GM23338 (cell line): ENCODE data around the gene TCTN1. TPM values are rescaled to one million over a fixed set of nuclear protein-coding genes. Genes with fewer than 3 reads are reported as not detected.
"Not testable (repeated sequence)": the region's sequence is repeated elsewhere in the genome, so short reads cannot be mapped to it uniquely, and the experiment has no call there.

Source experiments
- ATAC-seq: fragments of 200-7000 bp; cut with Tn5 transposase; 3 replicates; pipeline ENCODE4 v1.9.1; 2020
- DNase-seq: peaks from one replicate; pipeline ENCODE4 v3.0.0-alpha.2; 2015; ENCODE audit warnings: low spot score
- H2AFZ ChIP-seq: fragments of 200-600 bp; sonication (generic); 2 replicates; pipeline ENCODE4 v1.8.0; 2016; ENCODE audit warnings: antibody characterized with exemption, mild to moderate bottlenecking, moderate library complexity
- H3F3A ChIP-seq: fragments of 200-600 bp; sonication (generic); replicated peaks from 2 replicates; pipeline ENCODE4 v1.8.0; 2017; ENCODE audit warnings: antibody characterized with exemption, mixed run types, low read depth
- H3K27ac ChIP-seq: fragments of 200-600 bp; sonication (generic); 2 replicates; pipeline ENCODE4 v1.6.1; 2016; ENCODE audit warnings: low read depth
- H3K27me3 ChIP-seq: fragments of 200-600 bp; sonication (generic); 2 replicates; pipeline ENCODE4 v1.8.0; 2016; ENCODE audit warnings: mild to moderate bottlenecking, mixed run types, moderate library complexity; ENCODE audit not compliant: insufficient read depth
- H3K36me3 ChIP-seq: fragments of 200-600 bp; sonication (generic); 2 replicates; pipeline ENCODE4 v1.8.0; 2016; ENCODE audit warnings: mild to moderate bottlenecking; ENCODE audit not compliant: insufficient read depth
- H3K4me1 ChIP-seq: fragments of 200-600 bp; sonication (generic); 2 replicates; pipeline ENCODE4 v1.8.0; 2016; ENCODE audit warnings: mild to moderate bottlenecking, moderate library complexity; ENCODE audit not compliant: insufficient read depth
- H3K4me2 ChIP-seq: fragments of 200-600 bp; sonication (generic); 2 replicates; pipeline ENCODE4 v1.7.1; 2017; ENCODE audit warnings: mixed run types
- H3K4me3 ChIP-seq: fragments of 200-600 bp; sonication (generic); 2 replicates; pipeline ENCODE4 v1.6.1; 2016; ENCODE audit warnings: mixed run types
- H3K79me2 ChIP-seq: fragments of 200-600 bp; sonication (generic); replicated peaks from 2 replicates; pipeline ENCODE4 v1.8.0; 2017; ENCODE audit warnings: mild to moderate bottlenecking; ENCODE audit not compliant: insufficient read depth
- H3K9me2 ChIP-seq: fragments of 200-600 bp; sonication (generic); 2 replicates; pipeline ENCODE4 v1.8.0; 2017; ENCODE audit not compliant: insufficient read depth
- H4K20me1 ChIP-seq: fragments of 200-600 bp; sonication (generic); replicated peaks from 2 replicates; pipeline ENCODE4 v1.8.0; 2017; ENCODE audit warnings: mild to moderate bottlenecking; ENCODE audit not compliant: insufficient read depth
- H3K27ac Mint-ChIP-seq: 2 replicates; pipeline ENCODE4 v1.8.0; 2020; ENCODE audit warnings: inconsistent platforms, mild to moderate bottlenecking, moderate library complexity, mixed read lengths
- H3K27me3 Mint-ChIP-seq: 3 replicates; pipeline ENCODE4 v1.8.0; 2022; ENCODE audit warnings: low read depth, mild to moderate bottlenecking, moderate library complexity, mixed read lengths, inconsistent platforms; ENCODE audit not compliant: insufficient read depth, poor library complexity
- H3K36me3 Mint-ChIP-seq: 3 replicates; pipeline ENCODE4 v1.8.0; 2021; ENCODE audit warnings: low read depth, mild to moderate bottlenecking, inconsistent platforms, moderate library complexity, mixed read lengths
- H3K4me1 Mint-ChIP-seq: 3 replicates; pipeline ENCODE4 v1.8.0; 2020; ENCODE audit warnings: mild to moderate bottlenecking, inconsistent platforms, mixed read lengths
- H3K4me3 Mint-ChIP-seq: 3 replicates; pipeline ENCODE4 v1.8.0; 2021; ENCODE audit warnings: moderate library complexity, mild to moderate bottlenecking, inconsistent platforms, mixed read lengths
- H3K9me3 Mint-ChIP-seq: 3 replicates; pipeline ENCODE4 v1.8.0; 2020; ENCODE audit warnings: moderate library complexity, mild to moderate bottlenecking, inconsistent platforms, mixed read lengths
- CREB1 ChIP-seq: fragments of 250-450 bp; sonication (Bioruptor Pico); IDR thresholded peaks from 2 replicates; pipeline ENCODE4 v1.5.0; 2020; ENCODE audit warnings: low read depth, mild to moderate bottlenecking, moderate library complexity
- CTCF ChIP-seq, 2 experiments: fragments of 200-600 bp in 1 of 2; sonication (generic) in 1 of 2; conservative IDR thresholded peaks; 2 replicates each; pipeline versions ENCODE4 v1.5.1 to v1.6.1; 2016 to 2017; ENCODE audit warnings: antibody characterized with exemption in 2 of 2, low read depth in 2 of 2, mild to moderate bottlenecking in 2 of 2, moderate library complexity in 1 of 2
- EZH2 ChIP-seq: fragments of 200-600 bp; sonication (generic); IDR thresholded peaks from one replicate; pipeline ENCODE4 v1.8.0; 2017; ENCODE audit warnings: antibody characterized with exemption, mild to moderate bottlenecking, low read depth; ENCODE audit not compliant: unreplicated experiment
- JUNB ChIP-seq: IDR thresholded peaks from one replicate; pipeline ENCODE4 v1.6.1; 2016; ENCODE audit warnings: antibody characterized with exemption; ENCODE audit not compliant: unreplicated experiment
- NANOG ChIP-seq: IDR thresholded peaks from 2 replicates; pipeline ENCODE4 v1.6.1; 2016; ENCODE audit warnings: antibody characterized with exemption, borderline replicate concordance
- REST ChIP-seq: IDR thresholded peaks from one replicate; pipeline ENCODE4 v1.6.1; 2018; ENCODE audit warnings: antibody characterized with exemption; ENCODE audit not compliant: unreplicated experiment
- ZNF331 ChIP-seq: fragments of 250-450 bp; sonication (Bioruptor Pico); IDR thresholded peaks from 2 replicates; pipeline ENCODE4 v1.5.0; 2020; ENCODE audit warnings: low read depth, mild to moderate bottlenecking, moderate library complexity
- polyA plus RNA-seq: library from polyadenylated mRNA; unstranded; fragments of >200 nt; fragmentation: Nextera tagmentation; extraction: Ambion mirVana; gene quantifications from 2 replicates; pipeline ENCODE4 v1.2.1, GENCODE V29; 2016
- total RNA-seq: library from RNA; depleted of rRNA; stranded (reverse); fragments of >200 nt; shearing (Covaris generic); gene quantifications from 2 replicates; pipeline ENCODE4 v1.2.3, GENCODE V29; 2014

The TCTN1 gene
- total and polyA plus RNA-seq, 2 experiments from 2014 or later = 10.6 to 12.4 TPM

DNA sequence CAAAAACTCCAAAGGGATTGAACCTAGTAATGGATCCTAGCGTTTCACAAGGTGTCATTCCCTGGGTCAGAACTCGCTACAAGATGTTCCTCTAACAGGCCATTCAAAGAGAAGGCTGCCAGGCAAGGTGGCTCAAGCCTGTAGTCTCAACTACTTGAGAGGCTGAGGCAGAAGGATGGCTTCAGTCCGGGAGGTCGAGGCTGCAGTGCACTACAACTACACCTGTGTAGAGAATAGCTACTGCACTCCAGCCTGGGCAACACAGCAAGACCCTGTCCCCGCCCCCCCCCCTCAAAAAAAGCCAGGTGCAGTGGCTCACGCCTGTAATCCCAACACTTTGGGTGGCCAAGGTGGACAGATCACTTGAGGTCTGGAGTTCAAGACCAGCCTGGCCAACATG is 45.2 kb upstream of the TCTN1 start (continued):
- no peak for TF ChIP-seq ZNF331 (CRISPR knock-in tag)
- TF ChIP-seq CTCF (conservative IDR thresholded peaks at IDR 0.05; ENCODE audit: low read depth in 2 of 2) = no peak
- no peak for TF ChIP-seq CREB1

DNA sequence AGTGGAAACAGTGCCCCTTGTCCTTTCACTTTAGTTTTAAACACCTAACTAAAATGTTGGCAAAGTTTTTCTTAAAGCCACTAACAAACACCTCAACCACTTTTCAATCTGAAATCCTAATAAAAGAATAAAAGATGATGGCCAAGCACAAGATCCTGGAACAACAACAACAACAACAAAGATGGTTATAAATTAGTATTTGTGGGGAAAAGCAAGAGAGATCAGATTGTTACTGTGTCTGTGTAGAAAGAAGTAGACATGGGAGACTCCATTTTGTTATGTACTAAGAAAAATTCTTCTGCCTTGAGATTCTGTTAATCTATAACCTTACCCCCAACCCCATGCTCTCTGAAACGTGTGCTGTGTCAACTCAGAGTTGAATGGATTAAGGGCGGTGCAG is 44.1 kb upstream of the TCTN1 start:
- H3K4me3 ChIP-seq, H3F3A ChIP-seq, H3K27ac ChIP-seq, H3K36me3 ChIP-seq, H3K27me3 ChIP-seq, H3K4me2 ChIP-seq, H3K9me2 ChIP-seq, H3K27me3 Mint-ChIP-seq, H3K27ac Mint-ChIP-seq, ATAC-seq, H3K4me1 Mint-ChIP-seq, H2AFZ ChIP-seq, H3K4me1 ChIP-seq, H3K4me3 Mint-ChIP-seq, DNase-seq: not testable (repeated sequence)
- peaks cover 41% of the 10 kb centered on the region for H3K36me3 Mint-ChIP-seq
- peaks cover 87% of the 10 kb centered on the region for H3K79me2 ChIP-seq
- peaks cover 19% of the 10 kb centered on the region for H4K20me1 ChIP-seq
- peaks cover 31% of the 10 kb centered on the region for H3K9me3 Mint-ChIP-seq

- H3K27ac Mint-ChIP-seq, ATAC-seq: not testable (repeated sequence)
These were observed 43.1 kb upstream of the TCTN1 start for GRCh38 chr12:110570798-110571197.

GRCh38 chr12:110574044-110574443 is 39.9 kb upstream of the TCTN1 start:
- Mint-ChIP-seq H3K9me3 (peaks cover 31% of the 10 kb centered on the region), H3K36me3 (peaks cover 34% of the 10 kb centered on the region), H3K4me1 (peaks cover 8% of the 10 kb centered on the region), H3K4me3 (no peak overlapping the region), H3K27me3 (no peaks in the 10 kb centered on the region), H3K27ac (no peak overlapping the region)
- ATAC-seq = no peak
- peaks cover 3% of the 10 kb centered on the region for H3K4me1 ChIP-seq
- H3K4me2 ChIP-seq = no peak overlapping the region
- no peak overlapping the region for H2AFZ ChIP-seq
- no peak overlapping the region for H3K27ac ChIP-seq
- peaks cover 35% of the 10 kb centered on the region for H4K20me1 ChIP-seq
- peaks cover 9% of the 10 kb centered on the region for H3K36me3 ChIP-seq
- no peak overlapping the region for H3K4me3 ChIP-seq
- H3K79me2 ChIP-seq = peaks cover 88% of the 10 kb centered on the region
- DNase-seq = no peak
- H3K9me2 ChIP-seq = no peaks in the 10 kb centered on the region
- H3K27me3 ChIP-seq = no peaks in the 10 kb centered on the region
- H3F3A ChIP-seq = no peaks in the 10 kb centered on the region
- TF ChIP-seq EZH2 = no peak
- TF ChIP-seq REST = no peak
- no peak for TF ChIP-seq NANOG
- no peak for TF ChIP-seq JUNB
- no peak for TF ChIP-seq CTCF (conservative IDR thresholded peaks at IDR 0.05; ENCODE audit: low read depth in 2 of 2)

More at GRCh38 chr12:110570798-110571197, 43.1 kb upstream of the TCTN1 start:
- H2AFZ ChIP-seq, H3K4me3 Mint-ChIP-seq, H3K9me2 ChIP-seq, H3K4me1 Mint-ChIP-seq, H3K4me1 ChIP-seq, H3K4me3 ChIP-seq, H3K4me2 ChIP-seq, H3K27me3 Mint-ChIP-seq, H3K27me3 ChIP-seq, H3K27ac ChIP-seq, H3K36me3 ChIP-seq, DNase-seq, H3F3A ChIP-seq: not testable (repeated sequence)
- Histone ChIP-seq H3K79me2 (peaks cover 87% of the 10 kb centered on the region), H4K20me1 (peaks cover 27% of the 10 kb centered on the region)
- Mint-ChIP-seq H3K9me3 (peaks cover 31% of the 10 kb centered on the region), H3K36me3 (peaks cover 41% of the 10 kb centered on the region)
